ENCODE measurements around the gene WNT4. TPM values are rescaled to one million over a fixed set of nuclear protein-coding genes. Genes with fewer than 3 reads are reported as not detected.

The WNT4 gene
- total RNA-seq, 4 donors from 2014 or later: 0.28 to 1.6 (median 0.60) TPM; not detected in 1

GRCh38 chr1:22115286-22115685 is 27.6 kb downstream of the WNT4 start:
- DNase-seq (ENCODE audit: low spot score) (no peak), ATAC-seq (ENCODE audit: low FRiP score) (no peak)
- TF ChIP-seq CTCF (IDR thresholded peaks at IDR 0.05): no peak

GRCh38 chr1:22114083-22115012 is 28.5 kb downstream of the WNT4 start:
- DNase-seq (ENCODE audit: low spot score): no peak
- ATAC-seq (ENCODE audit: low FRiP score): peak; percentile 60
- no peak for TF ChIP-seq CTCF (IDR thresholded peaks at IDR 0.05)

GRCh38 chr1:22112554-22112953 is 30.3 kb downstream of the WNT4 start:
- no peak for DNase-seq (ENCODE audit: low spot score)
- no peak for ATAC-seq (ENCODE audit: low FRiP score)

GRCh38 chr1:22111620-22112019 is 31.3 kb downstream of the WNT4 start:
- no peak for DNase-seq (ENCODE audit: low spot score)
- TF ChIP-seq CTCF (IDR thresholded peaks at IDR 0.05): no peak

More at GRCh38 chr1:22112554-22112953, 30.3 kb downstream of the WNT4 start:
- TF ChIP-seq CTCF (IDR thresholded peaks at IDR 0.05): no peak

GRCh38 chr1:22111115-22111514 is 31.8 kb downstream of the WNT4 start:
- DNase-seq (ENCODE audit: low spot score): no peak
- ATAC-seq (ENCODE audit: low FRiP score): no peak
- TF ChIP-seq CTCF (IDR thresholded peaks at IDR 0.05): no peak

More at GRCh38 chr1:22111620-22112019, 31.3 kb downstream of the WNT4 start:
- ATAC-seq (ENCODE audit: low FRiP score): no peak

- TF ChIP-seq CTCF (IDR thresholded peaks at IDR 0.05): no peak
- no peak for ATAC-seq (ENCODE audit: low FRiP score)
- DNase-seq (ENCODE audit: low spot score): no peak
Measured at GRCh38 chr1:22110016-22110415, 32.9 kb downstream of the WNT4 start.
